ENCODE measurements around the gene TNPO2.

GRCh38 chr19:12675940-12676339, 47.8 kb downstream of the TNPO2 start:
- TF ChIP-seq CTCF (IDR thresholded peaks at IDR 0.05; ENCODE audit: borderline replicate concordance, extremely low read depth, low read length, poor library complexity, severe bottlenecking): no peak
- no peak for TF ChIP-seq EZH2 (IDR thresholded peaks at IDR 0.05; ENCODE audit: borderline replicate concordance, low read depth, low read length, severe bottlenecking)

Measured in DND-41 (cell line).